ENCODE results near the gene ORC2. TPM values are rescaled to one million over a fixed set of nuclear protein-coding genes. Genes with fewer than 3 reads are reported as not detected.
"Not testable (repeated sequence)": the region's sequence is repeated elsewhere in the genome, so short reads cannot be mapped to it uniquely, and the experiment has no call there.

ORC2 gene
- polyA plus RNA-seq (ENCODE audit: insufficient read length in 4 of 4), result 10 to 100 TPM; 22.0 to 42.2 (median 31.0) TPM

GRCh38 chr2:200963124-200963917 lies at the start of gene ORC2:
TSS of gene ORC2 (minus strand) at chr2:200963660. CDS start at chr2:200958123, 5,537 bp downstream.
- peak; percentile 89 to 96 (median 94) for DNase-seq (ENCODE audit: low read depth in 4 of 4, low spot score in 2 of 4)

GRCh38 chr2:201008296-201008829 lies 44.9 kb upstream of the ORC2 start:
- DNase-seq (ENCODE audit: low read depth in 4 of 4, low spot score in 2 of 4), result peak in 3 of 4 donors; percentile 5 to 46 (median 26)

GRCh38 chr2:201007584-201007998 lies 44.1 kb upstream of the ORC2 start:
- peak; percentile 9 to 29 (median 17) for DNase-seq (ENCODE audit: low read depth in 4 of 4, low spot score in 2 of 4)

- no peak for DNase-seq (ENCODE audit: low read depth in 4 of 4, low spot score in 2 of 4)
Measured at GRCh38 chr2:201006704-201007103, 43.2 kb upstream of the ORC2 start.

- DNase-seq (ENCODE audit: low read depth in 4 of 4, low spot score in 2 of 4), result no peak
Measured at GRCh38 chr2:201004370-201004769, 40.9 kb upstream of the ORC2 start.

- no peak for DNase-seq (ENCODE audit: low read depth in 4 of 4, low spot score in 2 of 4)
Measured at GRCh38 chr2:200993097-200993496, 29.6 kb upstream of the ORC2 start.

- DNase-seq (ENCODE audit: low read depth in 4 of 4, low spot score in 2 of 4), result no peak
Measured at GRCh38 chr2:200987137-200987536, 23.7 kb upstream of the ORC2 start.

GRCh38 chr2:200985799-200986198 lies 22.3 kb upstream of the ORC2 start:
- no peak for DNase-seq (ENCODE audit: low read depth in 4 of 4, low spot score in 2 of 4)

- DNase-seq (ENCODE audit: low read depth in 4 of 4, low spot score in 2 of 4), result no peak
Measured at GRCh38 chr2:200976710-200977109, 13.2 kb upstream of the ORC2 start.

GRCh38 chr2:200975672-200976071 lies 12.2 kb upstream of the ORC2 start:
- no peak for DNase-seq (ENCODE audit: low read depth in 4 of 4, low spot score in 2 of 4)

GRCh38 chr2:200970057-200970456 lies 6.6 kb upstream of the ORC2 start:
- DNase-seq (ENCODE audit: low read depth in 4 of 4, low spot score in 2 of 4), result not testable (repeated sequence)

- DNase-seq (ENCODE audit: low read depth in 4 of 4, low spot score in 2 of 4), result no peak
Measured at GRCh38 chr2:200968735-200969134, 5.3 kb upstream of the ORC2 start.

GRCh38 chr2:200968162-200968561 lies 4.7 kb upstream of the ORC2 start:
- no peak for DNase-seq (ENCODE audit: low read depth in 4 of 4, low spot score in 2 of 4)

- DNase-seq (ENCODE audit: low read depth in 4 of 4, low spot score in 2 of 4), result no peak
Measured at GRCh38 chr2:200966770-200967169, 3.3 kb upstream of the ORC2 start.

- DNase-seq (ENCODE audit: low read depth in 4 of 4, low spot score in 2 of 4), result peak in 1 of 4 donors; percentile 6
Measured at GRCh38 chr2:200964498-200964897, 1.0 kb upstream of the ORC2 start.

- not testable (repeated sequence) for DNase-seq (ENCODE audit: low read depth in 4 of 4, low spot score in 2 of 4)
Measured at GRCh38 chr2:200963918-200964252, 425 bp upstream of the ORC2 start.

GRCh38 chr2:200962811-200963123 lies 693 bp downstream of the ORC2 start:
- no peak for DNase-seq (ENCODE audit: low read depth in 4 of 4, low spot score in 2 of 4)

GRCh38 chr2:200961674-200962073 lies 1.8 kb downstream of the ORC2 start:
- DNase-seq (ENCODE audit: low read depth in 4 of 4, low spot score in 2 of 4), result no peak

GRCh38 chr2:200950378-200950777 lies 13.1 kb downstream of the ORC2 start:
- no peak for DNase-seq (ENCODE audit: low read depth in 4 of 4, low spot score in 2 of 4)

- DNase-seq (ENCODE audit: low read depth in 4 of 4, low spot score in 2 of 4), result no peak
Measured at GRCh38 chr2:200945395-200945729, 18.1 kb downstream of the ORC2 start.

GRCh38 chr2:200944467-200945394 lies 18.7 kb downstream of the ORC2 start:
- no peak for DNase-seq (ENCODE audit: low read depth in 4 of 4, low spot score in 2 of 4)

Measured in left renal cortex interstitium (tissue), 4 donors.